Measurements from ENCODE around the gene PSORS1C1.

- TF ChIP-seq EP300 (IDR thresholded peaks at IDR 0.05) (no peak), POLR2A (IDR thresholded peaks at IDR 0.05) (no peak), CTCF (IDR thresholded peaks at IDR 0.05) (no peak)
These were observed 7.5 kb upstream of the PSORS1C1 start for GRCh38 chr6:31107052-31107451.

All from ovary (tissue), 3 donors.